ENCODE measurements around the gene KLHL11.
A peak's percentile ranks its signal among the peaks of the same experiment; 100 is the strongest.
"Not testable (repeated sequence)": the region's sequence is repeated elsewhere in the genome, so short reads cannot be mapped to it uniquely, and the experiment has no call there.

The KLHL11 gene

GRCh38 chr17:41863074-41863848 lies 2.0 kb downstream of the KLHL11 start:
- Histone ChIP-seq H3K4me1 (ENCODE audit: control insufficient read depth, low read length) (peaks cover 25% of the 10 kb centered on the region), H3K27me3 (ENCODE audit: control insufficient read depth, low read length) (no peaks in the 10 kb centered on the region), H4K20me1 (ENCODE audit: control insufficient read depth, insufficient read depth, low read depth, low read length) (peaks cover 20% of the 10 kb centered on the region), H3F3A (ENCODE audit: control insufficient read depth, insufficient read depth) (peaks cover 13% of the 10 kb centered on the region), H3K4me2 (ENCODE audit: low read length) (peak overlapping the region; percentile 94), H3K9me3 (ENCODE audit: control insufficient read depth, insufficient read depth, low read length) (no peaks in the 10 kb centered on the region), H3K9me2 (replicated peaks; ENCODE audit: control insufficient read depth, low read length) (no peaks in the 10 kb centered on the region), H3K4me3 (ENCODE audit: low read length) (peak overlapping the region; percentile 95), H3K79me2 (ENCODE audit: control insufficient read depth, low read length) (peaks cover 67% of the 10 kb centered on the region), H3K36me3 (ENCODE audit: control insufficient read depth, low read length) (peaks cover 26% of the 10 kb centered on the region), H3K27ac (ENCODE audit: low read depth, low read length) (no peak overlapping the region)
- TF ChIP-seq CTCF (IDR thresholded peaks at IDR 0.05; ENCODE audit: low read depth, low read length, poor library complexity, severe bottlenecking) (no peak), EZH2phosphoT487 (IDR thresholded peaks at IDR 0.05; ENCODE audit: borderline replicate concordance, low read length) (no peak)

GRCh38 chr17:41860254-41860931 lies 4.8 kb downstream of the KLHL11 start:
- no peak overlapping the region for H3K27ac ChIP-seq (ENCODE audit: low read depth, low read length)
- no peaks in the 10 kb centered on the region for H3F3A ChIP-seq (ENCODE audit: control insufficient read depth, insufficient read depth)
- no peaks in the 10 kb centered on the region for H3K9me3 ChIP-seq (ENCODE audit: control insufficient read depth, insufficient read depth, low read length)
- peaks cover 94% of the 10 kb centered on the region for H3K79me2 ChIP-seq (ENCODE audit: control insufficient read depth, low read length)
- H3K4me1 ChIP-seq (ENCODE audit: control insufficient read depth, low read length) = peaks cover 21% of the 10 kb centered on the region
- H3K4me2 ChIP-seq (ENCODE audit: low read length) = no peak overlapping the region
- peaks cover 11% of the 10 kb centered on the region for H3K36me3 ChIP-seq (ENCODE audit: control insufficient read depth, low read length)
- TF ChIP-seq CTCF (IDR thresholded peaks at IDR 0.05; ENCODE audit: low read depth, low read length, poor library complexity, severe bottlenecking) (no peak), EZH2phosphoT487 (IDR thresholded peaks at IDR 0.05; ENCODE audit: borderline replicate concordance, low read length) (no peak)
- no peaks in the 10 kb centered on the region for H3K9me2 ChIP-seq (replicated peaks; ENCODE audit: control insufficient read depth, low read length)
- H3K27me3 ChIP-seq (ENCODE audit: control insufficient read depth, low read length) = no peaks in the 10 kb centered on the region
- peaks cover 20% of the 10 kb centered on the region for H4K20me1 ChIP-seq (ENCODE audit: control insufficient read depth, insufficient read depth, low read depth, low read length)
- no peak overlapping the region for H3K4me3 ChIP-seq (ENCODE audit: low read length)

- H3K4me3 ChIP-seq (ENCODE audit: low read length) = peak overlapping the region; percentile 56
- peaks cover 41% of the 10 kb centered on the region for H3K36me3 ChIP-seq (ENCODE audit: control insufficient read depth, low read length)
- H3K9me2 ChIP-seq (replicated peaks; ENCODE audit: control insufficient read depth, low read length); H3K27me3 ChIP-seq (ENCODE audit: control insufficient read depth, low read length); H3K9me3 ChIP-seq (ENCODE audit: control insufficient read depth, insufficient read depth, low read length); H4K20me1 ChIP-seq (ENCODE audit: control insufficient read depth, insufficient read depth, low read depth, low read length): not testable (repeated sequence)
- H3K4me2 ChIP-seq (ENCODE audit: low read length) = peak overlapping the region; percentile 64
- peak overlapping the region; percentile 72 for H3K27ac ChIP-seq (ENCODE audit: low read depth, low read length)
- H3K79me2 ChIP-seq (ENCODE audit: control insufficient read depth, low read length) = peaks cover 96% of the 10 kb centered on the region
- peaks cover 55% of the 10 kb centered on the region for H3K4me1 ChIP-seq (ENCODE audit: control insufficient read depth, low read length)
- peaks cover 39% of the 10 kb centered on the region for H3F3A ChIP-seq (ENCODE audit: control insufficient read depth, insufficient read depth)
Measured at GRCh38 chr17:41851382-41851781, 13.8 kb downstream of the KLHL11 start.
